B cell (primary cell): ENCODE measurements around the gene SCGN. TPM values are rescaled to one million over a fixed set of nuclear protein-coding genes. Genes with fewer than 3 reads are reported as not detected.

Experiments used
- ATAC-seq: fragments of 200-7000 bp; cut with Tn5 transposase; one replicate; pipeline ENCODE4 v1.10.0; 2021; ENCODE audit warnings: low read depth, mild to moderate bottlenecking, moderate number of reproducible peaks, moderate library complexity
- CTCF ChIA-PET: fragments of 350-600 bp; sonication (Branson Sonifier 250); formaldehyde crosslinking; loops from one replicate; lab custom pipeline; 2021; ENCODE audit warnings: antibody characterized with exemption, inconsistent platforms; lab: Charles Lee
- POLR2A ChIA-PET: fragments of 350-600 bp; sonication (Branson Sonifier 250); formaldehyde crosslinking; loops from one replicate; lab custom pipeline; 2021; ENCODE audit warnings: antibody characterized with exemption; lab: Charles Lee
- DNase-seq: peaks from one replicate; pipeline ENCODE4 v3.0.0; 2013
- H2AFZ ChIP-seq: 2 replicates; pipeline ENCODE4 v1.6.1; 2012; ENCODE audit warnings: mild to moderate bottlenecking, low read depth, low read length; ENCODE audit not compliant: insufficient read depth, poor library complexity, severe bottlenecking
- H3K27ac ChIP-seq, 2 donors: 1 replicate in 1 of 2; 2 replicates in 1 of 2; pipeline ENCODE4 v1.5.1; 2012 to 2013; ENCODE audit warnings: low read length in 2 of 2, mild to moderate bottlenecking in 2 of 2, moderate library complexity in 1 of 2
- H3K27me3 ChIP-seq, 4 experiments: fragments of 200-600 bp in 1 of 4; sonication (generic) in 1 of 4; replicated peaks in 1 of 4; 1 replicate in 2 of 4; 2 replicates in 2 of 4; pipeline versions ENCODE4 v1.6.1 to v1.7.0; 2013 to 2016; ENCODE audit warnings: low read length in 3 of 4, mild to moderate bottlenecking in 2 of 4, mixed read lengths in 1 of 4, moderate library complexity in 1 of 4; ENCODE audit not compliant: insufficient read depth in 4 of 4, control insufficient read depth in 3 of 4; ENCODE audit errors: control extremely low read depth in 1 of 4
- H3K36me3 ChIP-seq, 2 experiments: replicated peaks in 1 of 2; 1 replicate in 1 of 2; 2 replicates in 1 of 2; pipeline versions ENCODE4 v1.6.1 to v1.7.1; 2013; ENCODE audit warnings: low read length in 1 of 2; ENCODE audit not compliant: insufficient read depth in 2 of 2, control insufficient read depth in 1 of 2; ENCODE audit errors: control extremely low read depth in 1 of 2, extremely low read depth in 1 of 2
- H3K4me1 ChIP-seq, 2 donors: fragments of 200-600 bp in 1 of 2; sonication (generic) in 1 of 2; 1 replicate in 1 of 2; 2 replicates in 1 of 2; pipeline versions ENCODE4 v1.5.1 to v1.6.1; 2013 to 2017; ENCODE audit warnings: low read length in 2 of 2; ENCODE audit not compliant: control insufficient read depth in 2 of 2, insufficient read depth in 2 of 2
- H3K4me2 ChIP-seq: replicated peaks from 2 replicates; pipeline ENCODE3; 2012; ENCODE audit warnings: mild to moderate bottlenecking, low read depth, low read length; ENCODE audit not compliant: poor library complexity, severe bottlenecking
- H3K4me3 ChIP-seq, 5 experiments: fragments of 200-600 bp in 1 of 5; sonication (generic) in 1 of 5; 1 replicate in 3 of 5; 2 replicates in 2 of 5; pipeline versions ENCODE4 v1.5.1 to v1.7.0; 2011 to 2016; ENCODE audit warnings: low read length in 4 of 5, mild to moderate bottlenecking in 4 of 5, low read depth in 2 of 5, control low read depth in 1 of 5, moderate library complexity in 1 of 5; ENCODE audit not compliant: insufficient read depth in 1 of 5; ENCODE audit errors: control extremely low read depth in 1 of 5, extremely low read depth in 1 of 5
- H3K79me2 ChIP-seq: fragments of 200-600 bp; sonication (generic); one replicate; pipeline ENCODE4 v1.6.0; 2016; ENCODE audit warnings: low read length; ENCODE audit not compliant: control insufficient read depth, insufficient read depth
- H3K9ac ChIP-seq: fragments of 200-600 bp; sonication (generic); 2 replicates; pipeline ENCODE4 v1.6.1; 2017; ENCODE audit warnings: mild to moderate bottlenecking, low read length, moderate library complexity
- H3K9me3 ChIP-seq, 3 donors: one replicate each; pipeline versions ENCODE4 v1.6.1 to v1.7.1; 2013; ENCODE audit warnings: low read length in 2 of 3; ENCODE audit not compliant: control insufficient read depth in 2 of 3, insufficient read depth in 1 of 3; ENCODE audit errors: control extremely low read depth in 1 of 3
- H4K20me1 ChIP-seq: 2 replicates; pipeline ENCODE4 v1.6.0; 2012; ENCODE audit warnings: mild to moderate bottlenecking, low read length; ENCODE audit not compliant: insufficient read depth, control insufficient read depth, poor library complexity, severe bottlenecking
- H3K27ac Mint-ChIP-seq: one replicate; pipeline ENCODE4 v1.8.0; 2021; ENCODE audit warnings: mixed read lengths
- H3K27me3 Mint-ChIP-seq: one replicate; pipeline ENCODE4 v1.8.0; 2021; ENCODE audit warnings: mixed read lengths
- H3K4me1 Mint-ChIP-seq: one replicate; pipeline ENCODE4 v1.8.0; 2021; ENCODE audit warnings: mixed read lengths
- H3K4me3 Mint-ChIP-seq: one replicate; pipeline ENCODE4 v1.8.0; 2021; ENCODE audit warnings: mixed read lengths
- H3K9me3 Mint-ChIP-seq: one replicate; pipeline ENCODE4 v1.8.0; 2022; ENCODE audit warnings: mixed read lengths; ENCODE audit not compliant: insufficient read depth
- CTCF ChIP-seq: fragments of 200-600 bp; IDR thresholded peaks from one replicate; pipeline ENCODE4 v1.8.0; 2022; ENCODE audit warnings: antibody characterized with exemption, mild to moderate bottlenecking
- EZH2 ChIP-seq: IDR thresholded peaks from 2 replicates; pipeline ENCODE4 v1.6.1; 2012; ENCODE audit warnings: borderline replicate concordance, low read depth, mild to moderate bottlenecking, moderate library complexity, low read length; ENCODE audit not compliant: insufficient read depth, poor library complexity, severe bottlenecking
- WGBS: methylation state at CpG from one replicate; pipeline ENCODE4 v1.1.5; 2013; ENCODE audit warnings: missing lambda C conversion rate; ENCODE audit not compliant: insufficient coverage; 5-methylcytosine and 5-hydroxymethylcytosine counted together
- intact Hi-C: fragments of 100-400 bp; cut with micrococcal nuclease; formaldehyde crosslinking; loops from one replicate; pipeline ENCODE4 v1.10.0; 2022
- polyA plus RNA-seq: library from polyadenylated mRNA; depleted of rRNA; stranded (reverse); fragments of >200 nt; gene quantifications from 2 replicates; pipeline ENCODE4 v1.2.3, GENCODE V29; 2012
- total RNA-seq, 2 donors: library from RNA; stranded (reverse); fragments of 120-200 nt in 1 of 2; gene quantifications; 1 replicate in 1 of 2; 2 replicates in 1 of 2; pipeline versions ENCODE4 v1.2.3 to v1.2.4, GENCODE V29; 2013 to 2022

Gene SCGN
- total and polyA plus RNA-seq, 2 donors (not counting 1 experiment from before 2014, with no cell fraction given): not detected

- no peak overlapping the region for H3K9ac ChIP-seq
- CTCF ChIA-PET: no interaction called here
- intact Hi-C loops: no loop called here
Observed at GRCh38 chr6:25661129-25661779, 9.2 kb downstream of the SCGN start.

More at GRCh38 chr6:25661129-25661779, 9.2 kb downstream of the SCGN start:
- Histone ChIP-seq H3K9me3 (no peaks in the 10 kb centered on the region), H3K4me1 (no peaks in the 10 kb centered on the region), H4K20me1 (no peaks in the 10 kb centered on the region), H3K4me3 (no peak overlapping the region), H3K27me3 (peaks cover 0 to 10% (median 6%) of the 10 kb centered on the region in 4 experiments), H3K36me3 (no peaks in the 10 kb centered on the region), H3K27ac (no peak overlapping the region), H2AFZ (no peak overlapping the region), H3K79me2 (no peaks in the 10 kb centered on the region), H3K4me2 (no peak overlapping the region)
- Mint-ChIP-seq H3K27ac (no peak overlapping the region), H3K9me3 (no peaks in the 10 kb centered on the region), H3K4me3 (no peak overlapping the region), H3K27me3 (peaks cover 56% of the 10 kb centered on the region), H3K4me1 (no peaks in the 10 kb centered on the region)
- DNase-seq: no peak
- no peak for TF ChIP-seq EZH2
- no peak for TF ChIP-seq CTCF
- POLR2A ChIA-PET: no interaction called here
- no peak for ATAC-seq
- 86% methylated on average over 1 of the region's 5 CpGs for WGBS
